ENCODE data around the gene AKT3. TPM values are rescaled to one million over a fixed set of nuclear protein-coding genes. Genes with fewer than 3 reads are reported as not detected.

Gene AKT3
- total RNA-seq, 1 donor from 2014 or later = 36.2 TPM

GRCh38 chr1:243846761-243847160 lies 3.3 kb downstream of the AKT3 start:
- Histone ChIP-seq H2AFZ (replicated peaks) (no peak overlapping the region), H3K9ac (no peak overlapping the region), H3K4me2 (no peak overlapping the region), H3F3A (ENCODE audit: low read depth) (peaks cover 34% of the 10 kb centered on the region), H3K4me3 (no peak overlapping the region), H3K27me3 (peaks cover 5% of the 10 kb centered on the region), H3K9me3 (ENCODE audit: low read depth) (no peaks in the 10 kb centered on the region), H3K27ac (no peak overlapping the region), H3K36me3 (no peaks in the 10 kb centered on the region), H3K4me1 (peaks cover 18% of the 10 kb centered on the region), H4K20me1 (ENCODE audit: low read depth) (peaks cover 5% of the 10 kb centered on the region), H3K79me2 (ENCODE audit: low read depth) (peaks cover 41% of the 10 kb centered on the region)
- Mint-ChIP-seq H3K27ac (no peak overlapping the region), H3K27me3 (ENCODE audit: insufficient read depth, low read depth) (no peaks in the 10 kb centered on the region), H3K4me1 (peaks cover 20% of the 10 kb centered on the region), H3K9me3 (peaks cover 8% of the 10 kb centered on the region), H3K4me3 (no peak overlapping the region), H3K36me3 (peaks cover 14% of the 10 kb centered on the region)
- DNase-seq (ENCODE audit: low spot score) = no peak
- TF ChIP-seq CTCF (IDR thresholded peaks at IDR 0.05) = no peak
- TF ChIP-seq EZH2phosphoT487 (IDR thresholded peaks at IDR 0.05) = no peak
- TF ChIP-seq EZH2 (IDR thresholded peaks at IDR 0.05) = no peak

GRCh38 chr1:243845888-243846287 lies 4.2 kb downstream of the AKT3 start:
- Histone ChIP-seq H3F3A (ENCODE audit: low read depth) (peaks cover 26% of the 10 kb centered on the region), H3K4me1 (peaks cover 11% of the 10 kb centered on the region), H4K20me1 (ENCODE audit: low read depth) (peaks cover 5% of the 10 kb centered on the region), H3K4me2 (no peak overlapping the region), H3K27me3 (no peaks in the 10 kb centered on the region), H3K9ac (no peak overlapping the region), H3K4me3 (no peak overlapping the region), H3K36me3 (no peaks in the 10 kb centered on the region), H3K27ac (no peak overlapping the region), H2AFZ (replicated peaks) (no peak overlapping the region), H3K9me3 (ENCODE audit: low read depth) (no peaks in the 10 kb centered on the region), H3K79me2 (ENCODE audit: low read depth) (peaks cover 41% of the 10 kb centered on the region)
- Mint-ChIP-seq H3K4me1 (peaks cover 13% of the 10 kb centered on the region), H3K9me3 (peaks cover 8% of the 10 kb centered on the region), H3K27ac (no peak overlapping the region), H3K36me3 (peaks cover 18% of the 10 kb centered on the region), H3K27me3 (ENCODE audit: insufficient read depth, low read depth) (no peaks in the 10 kb centered on the region), H3K4me3 (no peak overlapping the region)
- TF ChIP-seq CTCF (IDR thresholded peaks at IDR 0.05) = no peak
- TF ChIP-seq EZH2 (IDR thresholded peaks at IDR 0.05) = no peak
- no peak for TF ChIP-seq EZH2phosphoT487 (IDR thresholded peaks at IDR 0.05)
- no peak for DNase-seq (ENCODE audit: low spot score)

- Histone ChIP-seq H3F3A (ENCODE audit: low read depth) (peaks cover 16% of the 10 kb centered on the region), H3K79me2 (ENCODE audit: low read depth) (peaks cover 41% of the 10 kb centered on the region), H3K27ac (no peak overlapping the region), H3K9ac (no peak overlapping the region), H3K9me3 (ENCODE audit: low read depth) (no peaks in the 10 kb centered on the region), H3K4me3 (no peak overlapping the region), H3K4me2 (no peak overlapping the region), H3K4me1 (peaks cover 11% of the 10 kb centered on the region), H3K36me3 (no peaks in the 10 kb centered on the region), H3K27me3 (no peaks in the 10 kb centered on the region), H2AFZ (replicated peaks) (no peak overlapping the region), H4K20me1 (ENCODE audit: low read depth) (peaks cover 5% of the 10 kb centered on the region)
- H3K9me3 Mint-ChIP-seq = peaks cover 11% of the 10 kb centered on the region
- H3K27me3 Mint-ChIP-seq (ENCODE audit: insufficient read depth, low read depth) = no peaks in the 10 kb centered on the region
- peaks cover 13% of the 10 kb centered on the region for H3K4me1 Mint-ChIP-seq
- TF ChIP-seq EZH2phosphoT487 (IDR thresholded peaks at IDR 0.05) (no peak), CTCF (IDR thresholded peaks at IDR 0.05) (no peak), EZH2 (IDR thresholded peaks at IDR 0.05) (no peak)
- no peak overlapping the region for H3K4me3 Mint-ChIP-seq
- no peak for DNase-seq (ENCODE audit: low spot score)
- no peak overlapping the region for H3K27ac Mint-ChIP-seq
- H3K36me3 Mint-ChIP-seq = peaks cover 23% of the 10 kb centered on the region
Measured at GRCh38 chr1:243844186-243844585, 5.9 kb downstream of the AKT3 start.

Measured in neural progenitor cell (in vitro differentiated cells).